ENCODE results near the gene AOC1. TPM values are rescaled to one million over a fixed set of nuclear protein-coding genes. Genes with fewer than 3 reads are reported as not detected.
"Not testable (repeated sequence)": the region's sequence is repeated elsewhere in the genome, so short reads cannot be mapped to it uniquely, and the experiment has no call there.

Gene AOC1
- total and polyA plus RNA-seq, 2 of the 4 experiments (the other 2 are of a cell fraction): not detected

GRCh38 chr7:150807616-150808438 lies 44.5 kb upstream of the AOC1 start:
- ATAC-seq (ENCODE audit: low read depth); H4K91ac ChIP-seq (ENCODE audit: insufficient read depth, low read depth, low read length): not testable (repeated sequence)
- 38% methylated on average over 4 of the region's 13 CpGs; no CpG with 5 or more reads in 1 of the 2 experiments for WGBS, 2 experiments (ENCODE audit: extremely low coverage in 2 of 2, insufficient read length in 1 of 2)

More at GRCh38 chr7:150807616-150808438, 44.5 kb upstream of the AOC1 start:
- H3K4me1 ChIP-seq (ENCODE audit: control insufficient read depth, insufficient read depth, low read length); H3K14ac ChIP-seq (replicated peaks; ENCODE audit: low read depth, low read length); POLR2A ChIA-PET (ENCODE audit: unreplicated experiment); H3K27me3 ChIP-seq (ENCODE audit: control insufficient read depth, insufficient read depth, low read length); BruUV-seq (replicated peaks); H4K20me1 ChIP-seq (ENCODE audit: insufficient read depth, low read length); H2BK120ac ChIP-seq (ENCODE audit: low read depth, low read length); intact Hi-C loops (cut with micrococcal nuclease); H2AK9ac ChIP-seq (replicated peaks; ENCODE audit: low read depth, low read length, poor library complexity); H3K36me3 ChIP-seq (ENCODE audit: control insufficient read depth, insufficient read depth, low read length); H3K23ac ChIP-seq (ENCODE audit: low read depth, low read length); H3K18ac ChIP-seq (ENCODE audit: low read depth, low read length); dilution Hi-C loops (cut with HindIII; ENCODE audit: low sequenced_read_pairs, unreplicated experiment); H4K8ac ChIP-seq (ENCODE audit: low read depth in 2 of 2, low read length in 2 of 2); DNase-seq; H2BK15ac ChIP-seq (ENCODE audit: low read depth, low read length); H3K9me3 ChIP-seq (ENCODE audit: control insufficient read depth, insufficient read depth, low read length); in situ Hi-C loops (cut with MboI; ENCODE audit: low sequenced_read_pairs); CTCF ChIA-PET; H4K5ac ChIP-seq (ENCODE audit: low read depth, low read length); H3K9me1 ChIP-seq (ENCODE audit: insufficient read depth, low read length); H3K27ac ChIP-seq (ENCODE audit: insufficient read depth, low read length); H3K4me3 ChIP-seq (ENCODE audit: insufficient read depth, low read depth, low read length); H3K4me2 ChIP-seq (ENCODE audit: low read depth, low read length); H3K56ac ChIP-seq (ENCODE audit: extremely low read depth, insufficient read depth, low read length); H3K4ac ChIP-seq (ENCODE audit: low read depth, low read length); H3K9ac ChIP-seq (ENCODE audit: low read depth, low read length); H3K79me1 ChIP-seq (ENCODE audit: low read depth in 1 of 2, low read length in 2 of 2); H2BK20ac ChIP-seq (ENCODE audit: low read depth, low read length); H2BK5ac ChIP-seq (ENCODE audit: low read depth, low read length, poor library complexity, severe bottlenecking); H2AK5ac ChIP-seq (ENCODE audit: low read depth, low read length); H2AFZ ChIP-seq (replicated peaks; ENCODE audit: low read length, poor library complexity): not testable (repeated sequence)
